Keratinocyte (primary cell): ENCODE data around the gene EMP1.

Source experiments
- CTCF ChIP-seq, 3 experiments: IDR thresholded peaks in 1 of 3; conservative IDR thresholded peaks in 1 of 3; optimal IDR thresholded peaks in 1 of 3; 2 replicates in 2 of 3; 3 replicates in 1 of 3; pipeline versions ENCODE3 to v1.5.1; 2011; ENCODE audit warnings: low read length in 3 of 3, mild to moderate bottlenecking in 3 of 3, moderate library complexity in 2 of 3, control low read depth in 1 of 3, inconsistent platforms in 1 of 3; ENCODE audit not compliant: insufficient read depth in 2 of 3; ENCODE audit errors: extremely low read depth in 1 of 3
- EZH2 ChIP-seq: IDR thresholded peaks from one replicate; pipeline ENCODE4 v1.6.1; 2012; ENCODE audit warnings: inconsistent platforms, mild to moderate bottlenecking, low read length, moderate library complexity

- TF ChIP-seq CTCF (optimal IDR thresholded peaks at IDR 0.05 in 1 of 3, IDR thresholded peaks at IDR 0.05 in 1 of 3, conservative IDR thresholded peaks at IDR 0.05 in 1 of 3; ENCODE audit: extremely low read depth in 1 of 3, insufficient read depth in 2 of 3, low read length in 3 of 3): no peak
- TF ChIP-seq EZH2: no peak
Measured at GRCh38 chr12:13256692-13257045, 60.1 kb downstream of the EMP1 start.
